IMR-90 (cell line): ENCODE data around the gene SPOCK3. TPM values are rescaled to one million over a fixed set of nuclear protein-coding genes. Genes with fewer than 3 reads are reported as not detected.

Experiments used
- ATAC-seq: fragments of 200-7000 bp; cut with Tn5 transposase; 2 replicates; pipeline ENCODE4 v1.9.1; 2020; ENCODE audit warnings: low read depth, mild to moderate bottlenecking, moderate library complexity
- BruUV-seq: library from RNA; stranded (reverse); fragments of 400-500 nt; replicated peaks from 2 replicates; lab custom pipeline; 2021; lab: Mats Ljungman, UMichigan
- CTCF ChIA-PET: fragments of 300-600 bp; formaldehyde crosslinking; extraction: SDS; loops from one replicate; lab custom pipeline; 2021; ENCODE audit warnings: antibody characterized with exemption; lab: Yijun Ruan, JAX
- POLR2A ChIA-PET: fragments of 300-600 bp; sonication (Branson Sonifier 250); formaldehyde crosslinking; loops from one replicate; lab custom pipeline; 2022; ENCODE audit warnings: antibody characterized with exemption; ENCODE audit not compliant: unreplicated experiment; lab: Charles Lee
- DNase-seq: peaks from one replicate; pipeline ENCODE4 v3.0.0; 2013
- H2AFZ ChIP-seq: replicated peaks from 2 replicates; pipeline ENCODE3; 2013; ENCODE audit warnings: low read length, mild to moderate bottlenecking; ENCODE audit not compliant: poor library complexity
- H2AK5ac ChIP-seq: 2 replicates; pipeline ENCODE4 v1.6.1; 2013; ENCODE audit warnings: low read depth, low read length, inconsistent platforms
- H2AK9ac ChIP-seq: replicated peaks from 2 replicates; pipeline ENCODE3; 2013; ENCODE audit warnings: mild to moderate bottlenecking, low read depth, low read length, moderate library complexity; ENCODE audit not compliant: poor library complexity
- H2BK120ac ChIP-seq: 2 replicates; pipeline ENCODE4 v1.6.1; 2013; ENCODE audit warnings: low read depth, low read length, inconsistent platforms
- H2BK15ac ChIP-seq: 3 replicates; pipeline ENCODE4 v1.6.1; 2013; ENCODE audit warnings: low read depth, low read length, inconsistent platforms
- H2BK20ac ChIP-seq: 2 replicates; pipeline ENCODE4 v1.6.1; 2013; ENCODE audit warnings: low read depth, mild to moderate bottlenecking, inconsistent platforms, low read length, moderate library complexity
- H2BK5ac ChIP-seq: 2 replicates; pipeline ENCODE4 v1.6.1; 2013; ENCODE audit warnings: mild to moderate bottlenecking, low read depth, low read length, inconsistent platforms; ENCODE audit not compliant: poor library complexity, severe bottlenecking
- H3K14ac ChIP-seq: replicated peaks from 2 replicates; pipeline ENCODE4 v1.6.1; 2013; ENCODE audit warnings: low read depth, low read length, inconsistent platforms
- H3K18ac ChIP-seq: 2 replicates; pipeline ENCODE4 v1.6.1; 2013; ENCODE audit warnings: low read depth, low read length, control low read depth
- H3K23ac ChIP-seq: 2 replicates; pipeline ENCODE4 v1.6.1; 2013; ENCODE audit warnings: low read depth, low read length, inconsistent platforms
- H3K27ac ChIP-seq: 2 replicates; pipeline ENCODE4 v1.5.1; 2013; ENCODE audit warnings: mild to moderate bottlenecking, control low read depth, low read length; ENCODE audit not compliant: insufficient read depth
- H3K27me3 ChIP-seq: 2 replicates; pipeline ENCODE4 v1.6.1; 2013; ENCODE audit warnings: low read length; ENCODE audit not compliant: control insufficient read depth, insufficient read depth
- H3K36me3 ChIP-seq: 2 replicates; pipeline ENCODE4 v1.6.1; 2013; ENCODE audit warnings: low read length, mixed read lengths; ENCODE audit not compliant: control insufficient read depth, insufficient read depth
- H3K4ac ChIP-seq: 2 replicates; pipeline ENCODE4 v1.6.1; 2013; ENCODE audit warnings: low read depth, low read length, inconsistent platforms
- H3K4me1 ChIP-seq: 2 replicates; pipeline ENCODE4 v1.6.1; 2013; ENCODE audit warnings: low read length, mixed read lengths; ENCODE audit not compliant: control insufficient read depth, insufficient read depth
- H3K4me2 ChIP-seq: 2 replicates; pipeline ENCODE4 v1.6.1; 2013; ENCODE audit warnings: low read depth, mild to moderate bottlenecking, control low read depth, low read length, moderate library complexity
- H3K4me3 ChIP-seq: 2 replicates; pipeline ENCODE4 v1.5.1; 2013; ENCODE audit warnings: low read depth, mild to moderate bottlenecking, control low read depth, low read length, moderate library complexity; ENCODE audit not compliant: insufficient read depth
- H3K56ac ChIP-seq: 2 replicates; pipeline ENCODE4 v1.6.1; 2013; ENCODE audit warnings: low read length, inconsistent platforms; ENCODE audit not compliant: insufficient read depth; ENCODE audit errors: extremely low read depth
- H3K79me1 ChIP-seq, 2 experiments: 2 replicates each; pipeline ENCODE4 v1.6.1; 2013; ENCODE audit warnings: low read length in 2 of 2, inconsistent platforms in 1 of 2, low read depth in 1 of 2
- H3K9ac ChIP-seq: 2 replicates; pipeline ENCODE4 v1.6.1; 2013; ENCODE audit warnings: low read depth, low read length, control low read depth
- H3K9me1 ChIP-seq: 2 replicates; pipeline ENCODE4 v1.6.1; 2013; ENCODE audit warnings: low read length, inconsistent platforms; ENCODE audit not compliant: insufficient read depth
- H3K9me3 ChIP-seq: 2 replicates; pipeline ENCODE4 v1.6.1; 2013; ENCODE audit warnings: low read length; ENCODE audit not compliant: control insufficient read depth, insufficient read depth
- H4K20me1 ChIP-seq: 2 replicates; pipeline ENCODE4 v1.6.1; 2013; ENCODE audit warnings: low read length, inconsistent platforms; ENCODE audit not compliant: insufficient read depth
- H4K5ac ChIP-seq: 2 replicates; pipeline ENCODE4 v1.6.1; 2013; ENCODE audit warnings: mild to moderate bottlenecking, low read depth, low read length, control low read depth
- H4K8ac ChIP-seq, 2 experiments: 2 replicates each; pipeline ENCODE4 v1.6.1; 2013; ENCODE audit warnings: low read depth in 2 of 2, low read length in 2 of 2, control low read depth in 1 of 2, inconsistent platforms in 1 of 2
- H4K91ac ChIP-seq: 2 replicates; pipeline ENCODE4 v1.6.1; 2013; ENCODE audit warnings: low read depth, low read length, inconsistent platforms; ENCODE audit not compliant: insufficient read depth
- BHLHE40 ChIP-seq: fragments of 150-350 bp; IDR thresholded peaks from 2 replicates; pipeline ENCODE4 v1.6.1; 2016; ENCODE audit warnings: mild to moderate bottlenecking, low read depth, low read length
- CEBPB ChIP-seq: IDR thresholded peaks from 2 replicates; pipeline ENCODE4 v1.6.1; 2012; ENCODE audit warnings: low read depth, low read length, improper control_type of control experiment
- CTCF ChIP-seq: conservative IDR thresholded peaks from 2 replicates; pipeline ENCODE4 v1.5.1; 2012; ENCODE audit warnings: mild to moderate bottlenecking, low read depth, low read length, improper control_type of control experiment
- ELK1 ChIP-seq: fragments of 150-350 bp; IDR thresholded peaks from 2 replicates; pipeline ENCODE4 v1.6.1; 2016; ENCODE audit warnings: low read depth, mild to moderate bottlenecking, low read length, moderate library complexity, borderline replicate concordance
- MAZ ChIP-seq: IDR thresholded peaks from 2 replicates; pipeline ENCODE4 v1.6.1; 2012; ENCODE audit warnings: low read depth, mild to moderate bottlenecking, low read length, improper control_type of control experiment, moderate library complexity, borderline replicate concordance
- MXI1 ChIP-seq: IDR thresholded peaks from 2 replicates; pipeline ENCODE4 v1.6.1; 2012; ENCODE audit warnings: low read depth, mild to moderate bottlenecking, low read length, moderate library complexity, borderline replicate concordance
- RAD21 ChIP-seq: IDR thresholded peaks from 2 replicates; pipeline ENCODE4 v1.6.1; 2012; ENCODE audit warnings: low read length, improper control_type of control experiment
- USF2 ChIP-seq: fragments of 150-350 bp; IDR thresholded peaks from 2 replicates; pipeline ENCODE4 v1.6.1; 2017; ENCODE audit warnings: mild to moderate bottlenecking, antibody characterized with exemption, low read length, low read depth
- WGBS, 2 experiments: methylation state at CpG; one replicate each; pipeline versions ENCODE4 v1.1.5 to v1.1.7; 2013; ENCODE audit warnings: missing lambda C conversion rate in 2 of 2; ENCODE audit not compliant: insufficient read length in 1 of 2; ENCODE audit errors: extremely low coverage in 2 of 2; 5-methylcytosine and 5-hydroxymethylcytosine counted together
- dilution Hi-C: fragments of 300-500 bp; cut with HindIII; formaldehyde crosslinking; loops from one replicate; pipeline ENCODE4 v1.14.3; 2018; ENCODE audit warnings: low sequenced_read_pairs; ENCODE audit not compliant: unreplicated experiment
- in situ Hi-C: fragments of 300-500 bp; cut with MboI; formaldehyde crosslinking; loops from 3 replicates; pipeline ENCODE4 v1.14.3; 2019; ENCODE audit warnings: low sequenced_read_pairs, inconsistent platforms, mixed read lengths
- intact Hi-C: fragments of 100-400 bp; cut with micrococcal nuclease; formaldehyde crosslinking; loops from 2 replicates; pipeline ENCODE4 v1.10.0; 2022
- polyA plus RNA-seq, 3 experiments: library from polyadenylated mRNA; depleted of rRNA; stranded (reverse); fragments of >200 nt; gene quantifications; 2 replicates each; pipeline ENCODE4 v1.2.3, GENCODE V29; 2012; ENCODE audit warnings: low replicate concordance in 1 of 3
- total RNA-seq: library from RNA; depleted of rRNA; stranded (reverse); fragments of >200 nt; gene quantifications from 2 replicates; pipeline ENCODE4 v1.2.3, GENCODE V29; 2012

SPOCK3 gene
- total and polyA plus RNA-seq, 2 of the 4 experiments (the other 2 are of a cell fraction), result not detected

GRCh38 chr4:167114416-167114971, 119.8 kb downstream of the SPOCK3 start:
- intact Hi-C loops, result no loop called here
- CTCF ChIA-PET, result interaction anchor here (0.6 to 0.7 kb wide), 2 partner anchors 39 to 92 kb away, joined by 3 to 4 read pairs; no protein-coding TSS in a partner anchor
- no peak for TF ChIP-seq USF2
- TF ChIP-seq ELK1, result no peak
- no peak for TF ChIP-seq CEBPB
- no peak for TF ChIP-seq RAD21
- no peak for TF ChIP-seq BHLHE40
- no peak for TF ChIP-seq MAZ
- no peak for TF ChIP-seq CTCF
- no peak for TF ChIP-seq MXI1
- in situ Hi-C loops, result no loop called here
- POLR2A ChIA-PET, result no interaction called here
- Histone ChIP-seq H3K9me3 (no peaks in the 10 kb centered on the region; the same call in none of the 2 replicates), H3K18ac (no peak overlapping the region), H3K27ac (no peak overlapping the region), H3K4ac (no peak overlapping the region), H3K4me1 (no peaks in the 10 kb centered on the region), H4K91ac (no peak overlapping the region), H3K9ac (no peak overlapping the region), H2BK15ac (no peak overlapping the region), H3K56ac (no peak overlapping the region), H3K79me1 (no peaks in the 10 kb centered on the region), H4K5ac (no peak overlapping the region), H2AK9ac (no peak overlapping the region), H3K36me3 (no peaks in the 10 kb centered on the region), H2BK120ac (no peak overlapping the region), H2BK5ac (no peak overlapping the region), H4K20me1 (no peaks in the 10 kb centered on the region), H3K4me3 (no peak overlapping the region), H3K9me1 (no peaks in the 10 kb centered on the region), H3K14ac (no peak overlapping the region), H3K23ac (no peak overlapping the region), H3K27me3 (no peaks in the 10 kb centered on the region), H3K4me2 (no peak overlapping the region), H2AFZ (no peak overlapping the region), H2BK20ac (no peak overlapping the region), H4K8ac (no peak overlapping the region), H2AK5ac (no peak overlapping the region)
- BruUV-seq, result no TSS peak
- WGBS, 2 experiments, result no CpG with 5 or more reads among the region's 4 CpGs
- ATAC-seq (no peak), DNase-seq (no peak)
- dilution Hi-C loops, result no loop called here
